Thyroid gland (tissue), 4 donors: ENCODE results near the gene KIF25.

Experiments used
- CTCF ChIP-seq, 6 experiments: fragments of 200-600 bp in 3 of 6; fragments of 450-650 bp in 3 of 6; sonication (generic) in 3 of 6; IDR thresholded peaks; one replicate each; pipeline ENCODE4 v1.5.1; 2016 to 2019; ENCODE audit warnings: antibody characterized with exemption in 6 of 6, mild to moderate bottlenecking in 2 of 6, inconsistent platforms in 1 of 6, moderate library complexity in 1 of 6
- POLR2A ChIP-seq, 2 donors: fragments of 450-650 bp; IDR thresholded peaks; one replicate each; pipeline ENCODE4 v1.6.1; 2017; ENCODE audit warnings: antibody characterized with exemption in 2 of 2, mild to moderate bottlenecking in 2 of 2, moderate library complexity in 1 of 2

- no peak for TF ChIP-seq CTCF (IDR thresholded peaks at IDR 0.05)
- no peak for TF ChIP-seq POLR2A (IDR thresholded peaks at IDR 0.05)
Measured at GRCh38 chr6:167976708-167977107, 20.8 kb upstream of the KIF25 start.
